Stimulated activated CD8-positive, alpha-beta memory T cell treated with anti-CD3 and anti-CD28 coated beads, Interleukin-4, amount 100 ng/mL, for 1 hour (primary cell): ENCODE data around the gene C1QTNF9.
"Not testable (repeated sequence)": the region's sequence is repeated elsewhere in the genome, so short reads cannot be mapped to it uniquely, and the experiment has no call there.

Experiments used
- DNase-seq, 2 donors: peaks; one replicate each; pipeline ENCODE4 v3.0.0-alpha.2; 2020; ENCODE audit warnings: low read depth in 2 of 2, low spot score in 1 of 2

C1QTNF9 gene

GRCh38 chr13:24359252-24359651 lies 49.9 kb downstream of the C1QTNF9 start:
- DNase-seq, result not testable (repeated sequence)

DNA sequence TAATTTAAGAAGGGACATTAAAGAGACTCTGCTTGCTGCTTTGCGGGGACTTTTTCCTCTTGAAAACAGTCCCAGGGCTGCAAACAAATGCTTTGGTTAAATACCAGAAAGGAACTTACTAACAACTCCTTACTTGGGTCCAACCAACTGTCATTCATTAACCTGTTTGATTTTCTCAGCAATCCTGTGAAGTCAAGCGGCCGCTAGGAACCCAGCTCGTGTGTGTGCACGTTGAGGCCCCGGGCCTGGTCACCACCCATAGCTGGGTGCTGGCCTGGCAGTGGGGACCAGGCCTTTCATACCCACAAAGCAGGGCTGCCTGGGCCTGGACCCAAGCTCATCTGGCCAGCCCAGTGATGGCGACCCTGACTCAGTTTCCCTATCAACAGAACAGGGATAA lies 50.7 kb downstream of the C1QTNF9 start:
- DNase-seq, result no peak

DNA sequence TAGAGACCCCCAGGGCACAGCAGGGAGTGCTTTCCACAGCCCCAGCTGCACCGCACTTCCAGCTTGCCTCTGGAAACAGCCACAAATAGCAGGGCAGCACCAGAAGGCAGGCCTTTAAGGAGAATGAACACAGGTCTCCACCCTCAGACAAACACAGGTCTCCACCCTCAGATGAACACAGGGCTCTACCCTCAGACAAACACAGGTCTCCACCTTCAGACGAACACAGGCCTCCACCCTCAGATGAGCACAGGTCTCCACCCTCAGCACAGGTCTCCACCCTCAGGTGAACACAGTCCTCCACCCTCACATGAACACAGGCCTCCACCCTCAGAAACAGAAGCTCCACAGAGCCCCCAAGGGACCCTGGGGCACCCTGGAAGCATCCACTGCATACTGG lies 51.7 kb downstream of the C1QTNF9 start:
- no peak for DNase-seq

DNA sequence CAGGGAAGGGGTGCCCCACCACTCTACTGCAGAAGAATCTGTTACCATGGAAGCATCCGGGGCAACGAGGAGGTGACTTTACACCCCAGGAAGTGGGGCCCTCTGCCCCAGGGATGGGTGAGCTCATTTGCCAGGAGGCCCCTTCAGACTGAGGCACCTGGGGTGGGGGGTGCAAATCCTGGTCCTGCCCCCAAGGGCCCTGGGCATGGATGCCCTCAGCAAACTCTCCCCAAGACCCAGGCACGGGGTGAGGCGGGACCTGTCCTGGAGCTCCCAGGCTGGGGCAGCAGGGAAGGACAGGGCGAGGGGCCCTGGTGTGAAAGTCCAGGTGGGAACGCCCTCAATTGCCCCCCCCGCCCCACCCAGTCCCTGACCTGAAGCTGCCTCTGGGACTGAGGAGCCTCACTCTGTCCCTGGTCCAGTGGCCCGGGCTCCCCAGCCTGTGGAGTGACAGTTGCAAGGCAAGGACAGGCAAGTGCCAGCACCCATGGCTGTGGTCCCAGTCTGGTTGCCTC lies 52.5 kb downstream of the C1QTNF9 start:
- DNase-seq, result no peak

DNA sequence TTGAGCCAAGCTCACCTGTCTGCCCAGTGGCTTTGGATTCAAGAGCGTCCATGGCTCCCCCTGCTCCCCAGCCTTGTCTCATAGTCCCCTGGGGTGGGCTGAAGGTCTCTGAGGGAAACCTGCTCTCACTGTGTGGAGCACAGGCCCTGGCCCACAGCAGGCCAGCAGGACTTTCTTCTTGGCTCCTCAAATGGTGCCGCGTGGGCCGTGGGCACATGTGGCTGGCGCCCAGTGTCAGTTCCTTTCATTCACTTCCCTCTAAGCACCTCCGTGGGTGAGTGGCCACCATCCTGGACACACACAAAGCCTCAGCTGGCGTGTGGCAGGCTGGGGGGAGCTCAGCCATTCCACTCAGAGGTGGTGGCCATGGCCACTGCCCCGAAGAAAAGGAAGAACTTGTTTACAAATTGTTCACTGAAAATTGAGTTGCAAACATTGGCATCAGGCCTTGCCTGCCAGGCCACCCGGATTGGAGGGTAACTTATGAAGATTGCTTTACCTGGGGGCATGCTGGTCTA lies 53.1 kb downstream of the C1QTNF9 start:
- no peak for DNase-seq

DNA sequence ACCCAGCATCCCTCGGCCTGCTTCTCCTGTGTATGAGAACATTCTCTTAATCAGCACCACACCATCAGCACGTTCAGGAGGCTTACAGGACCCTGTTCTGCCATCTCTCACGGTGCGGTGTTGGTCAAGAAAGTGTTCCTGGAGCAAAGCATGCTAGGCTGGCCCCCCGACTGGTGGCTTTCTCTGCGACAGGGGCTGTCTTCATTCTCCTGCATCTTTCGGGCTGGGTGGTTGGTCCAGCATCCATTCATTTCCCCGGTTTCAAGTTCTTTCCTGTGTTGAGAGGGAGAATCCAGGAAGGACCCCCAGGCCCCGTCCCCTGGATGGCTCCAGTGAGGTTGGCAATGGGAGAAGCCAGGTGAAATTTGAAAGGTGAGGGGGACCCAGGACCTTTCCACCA lies 55.8 kb downstream of the C1QTNF9 start:
- DNase-seq, result no peak

DNA sequence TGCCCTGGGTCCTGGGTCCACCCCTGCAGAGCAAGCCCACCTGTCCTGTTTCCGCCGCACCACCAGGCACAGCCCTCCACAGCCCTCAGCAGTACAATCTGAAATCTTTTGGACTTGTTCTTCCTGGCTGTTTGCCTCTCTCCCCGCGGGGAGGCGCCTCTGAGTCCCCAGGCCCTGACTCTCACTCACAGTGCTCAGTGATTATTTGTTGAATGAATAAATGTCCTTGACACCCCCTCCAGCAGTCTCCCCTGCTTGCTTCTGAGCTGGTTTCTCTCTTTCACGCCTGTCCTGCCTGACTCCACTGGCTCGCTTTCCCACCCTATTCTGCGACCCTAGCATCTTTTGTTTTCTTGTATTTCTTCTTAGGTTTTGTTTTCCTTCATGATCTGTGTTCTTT lies 56.9 kb downstream of the C1QTNF9 start:
- not testable (repeated sequence) for DNase-seq

- not testable (repeated sequence) for DNase-seq
These were observed 61.9 kb downstream of the C1QTNF9 start for GRCh38 chr13:24371273-24371672.
